Sigmoid colon (tissue), 4 donors: ENCODE results near the gene RTN4RL2.
A peak's percentile ranks its signal among the peaks of the same experiment; 100 is the strongest.

Experiments
- POLR2A ChIP-seq, 2 donors: fragments of 450-650 bp; IDR thresholded peaks; one replicate each; pipeline ENCODE4 v1.6.1; 2016; ENCODE audit warnings: antibody characterized with exemption in 2 of 2, mild to moderate bottlenecking in 2 of 2, moderate library complexity in 2 of 2
- POLR2AphosphoS5 ChIP-seq, 4 donors: sonication (generic); formaldehyde crosslinking; IDR thresholded peaks; one replicate each; pipeline ENCODE4 v1.6.1; 2017; ENCODE audit warnings: antibody characterized with exemption in 4 of 4
- TF ChIP-seq, protein P1 (sequence below), 4 experiments: fragments of 450-650 bp in 3 of 4; fragments of 200-600 bp in 1 of 4; IDR thresholded peaks; one replicate each; pipeline ENCODE4 v1.5.1; 2016 to 2019; ENCODE audit warnings: antibody characterized with exemption in 4 of 4, mild to moderate bottlenecking in 3 of 4, moderate library complexity in 2 of 4

DNA sequence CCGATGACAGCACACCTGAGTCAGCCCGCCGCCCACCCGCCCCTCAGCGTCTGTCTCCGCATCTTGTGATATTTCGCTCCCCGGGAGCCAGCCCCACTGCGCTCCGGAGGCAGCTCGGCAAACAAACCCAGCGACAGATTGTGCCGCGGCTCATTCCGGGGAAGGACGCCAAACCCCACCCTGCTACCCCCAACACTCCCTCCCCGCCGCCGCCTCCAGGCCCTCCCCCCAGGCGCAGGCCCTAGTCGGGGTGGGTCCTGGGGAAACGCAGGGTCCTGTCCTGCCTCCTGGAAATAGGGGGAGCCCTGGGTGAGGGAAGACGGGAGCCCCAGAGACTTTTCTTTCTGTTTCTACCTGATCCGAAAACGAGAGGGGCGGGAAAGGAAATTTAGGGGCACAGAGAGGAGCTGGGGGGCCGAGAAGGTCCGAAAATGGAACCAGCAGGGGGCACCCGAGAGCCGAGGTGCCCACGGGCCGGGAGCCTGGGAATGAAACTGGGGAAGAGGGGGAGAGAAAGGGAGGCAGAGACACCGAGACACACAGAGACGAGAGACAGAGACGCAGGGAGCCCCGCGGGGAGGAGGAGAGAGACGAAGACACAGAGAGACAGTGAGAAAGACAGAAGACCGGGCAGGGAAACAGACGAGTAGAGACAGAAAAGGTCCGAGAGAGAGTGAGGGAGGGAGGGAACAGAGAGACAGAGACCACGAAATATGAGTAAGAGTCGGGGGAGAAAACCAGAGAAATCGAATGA, 1.7 kb upstream of the RTN4RL2 start:
- TF ChIP-seq POLR2A (IDR thresholded peaks at IDR 0.05) (no peak), POLR2AphosphoS5 (IDR thresholded peaks at IDR 0.05) (peak in 1 of 4 donors; percentile 8)
- TF ChIP-seq, protein P1, sequence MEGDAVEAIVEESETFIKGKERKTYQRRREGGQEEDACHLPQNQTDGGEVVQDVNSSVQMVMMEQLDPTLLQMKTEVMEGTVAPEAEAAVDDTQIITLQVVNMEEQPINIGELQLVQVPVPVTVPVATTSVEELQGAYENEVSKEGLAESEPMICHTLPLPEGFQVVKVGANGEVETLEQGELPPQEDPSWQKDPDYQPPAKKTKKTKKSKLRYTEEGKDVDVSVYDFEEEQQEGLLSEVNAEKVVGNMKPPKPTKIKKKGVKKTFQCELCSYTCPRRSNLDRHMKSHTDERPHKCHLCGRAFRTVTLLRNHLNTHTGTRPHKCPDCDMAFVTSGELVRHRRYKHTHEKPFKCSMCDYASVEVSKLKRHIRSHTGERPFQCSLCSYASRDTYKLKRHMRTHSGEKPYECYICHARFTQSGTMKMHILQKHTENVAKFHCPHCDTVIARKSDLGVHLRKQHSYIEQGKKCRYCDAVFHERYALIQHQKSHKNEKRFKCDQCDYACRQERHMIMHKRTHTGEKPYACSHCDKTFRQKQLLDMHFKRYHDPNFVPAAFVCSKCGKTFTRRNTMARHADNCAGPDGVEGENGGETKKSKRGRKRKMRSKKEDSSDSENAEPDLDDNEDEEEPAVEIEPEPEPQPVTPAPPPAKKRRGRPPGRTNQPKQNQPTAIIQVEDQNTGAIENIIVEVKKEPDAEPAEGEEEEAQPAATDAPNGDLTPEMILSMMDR (IDR thresholded peaks at IDR 0.05), result peak; percentile 48 to 88 (median 74)
